Measurements from ENCODE around the gene BLACAT1.
"Not testable (repeated sequence)": the region's sequence is repeated elsewhere in the genome, so short reads cannot be mapped to it uniquely, and the experiment has no call there.

The BLACAT1 gene

GRCh38 chr1:205406252-205406651 lies 49.6 kb downstream of the BLACAT1 start:
- DNase-seq, result not testable (repeated sequence)
